SJSA1 (cell line): ENCODE data around the gene PSG3. TPM values are rescaled to one million over a fixed set of nuclear protein-coding genes. Genes with fewer than 3 reads are reported as not detected.
"Not testable (repeated sequence)": the region's sequence is repeated elsewhere in the genome, so short reads cannot be mapped to it uniquely, and the experiment has no call there.

Experiments
- DNase-seq, 2 experiments: peaks; one replicate each; pipeline ENCODE4 v3.0.0-alpha.2; 2015 to 2020; ENCODE audit warnings: low spot score in 2 of 2, low read depth in 1 of 2
- H3K27ac ChIP-seq: fragments of 250-450 bp; sonication (Bioruptor Pico); 2 replicates; pipeline ENCODE4 v1.5.1; 2020; ENCODE audit warnings: mild to moderate bottlenecking, moderate library complexity
- H3K27me3 ChIP-seq: fragments of 250-450 bp; sonication (Bioruptor Pico); replicated peaks from 2 replicates; pipeline ENCODE4 v1.5.1; 2020; ENCODE audit warnings: mild to moderate bottlenecking, moderate library complexity
- H3K36me3 ChIP-seq: fragments of 250-450 bp; sonication (Bioruptor Pico); 2 replicates; pipeline ENCODE4 v1.5.1; 2020; ENCODE audit warnings: mild to moderate bottlenecking
- H3K4me1 ChIP-seq: fragments of 250-450 bp; sonication (Bioruptor Pico); replicated peaks from 2 replicates; pipeline ENCODE4 v1.6.1; 2021; ENCODE audit warnings: mild to moderate bottlenecking
- H3K4me3 ChIP-seq: fragments of 250-450 bp; sonication (Bioruptor Pico); 2 replicates; pipeline ENCODE4 v1.5.1; 2020; ENCODE audit warnings: mild to moderate bottlenecking
- H3K9me3 ChIP-seq: fragments of 250-450 bp; sonication (Bioruptor Pico); replicated peaks from 2 replicates; pipeline ENCODE4 v1.5.1; 2020; ENCODE audit warnings: mild to moderate bottlenecking
- total RNA-seq: library from RNA; depleted of rRNA; stranded (reverse); fragments of >200 nt; shearing (Covaris generic); gene quantifications from 2 replicates; pipeline ENCODE4 v1.2.3, GENCODE V29; 2014; rRNA removed

The PSG3 gene
- not detected in 2 replicates for total RNA-seq

- DNase-seq, H3K4me3 ChIP-seq, H3K9me3 ChIP-seq: not testable (repeated sequence)
Observed at GRCh38 chr19:42740381-42740780, at the start of gene PSG3. PSG3 (minus strand) TSS chr19:42740481; CDS start chr19:42740384, 97 bp downstream.

GRCh38 chr19:42788766-42789165 is 48.5 kb upstream of the PSG3 start:
- not testable (repeated sequence) for DNase-seq, H3K9me3 ChIP-seq, H3K27ac ChIP-seq, H3K36me3 ChIP-seq, H3K4me1 ChIP-seq, H3K27me3 ChIP-seq, H3K4me3 ChIP-seq

More at GRCh38 chr19:42740381-42740780, at the start of gene PSG3:
- not testable (repeated sequence) for H3K27me3 ChIP-seq, H3K27ac ChIP-seq, H3K4me1 ChIP-seq, H3K36me3 ChIP-seq

GRCh38 chr19:42787766-42788165 is 47.5 kb upstream of the PSG3 start:
- H3K4me3 ChIP-seq, H3K4me1 ChIP-seq, DNase-seq, H3K36me3 ChIP-seq, H3K27me3 ChIP-seq, H3K27ac ChIP-seq, H3K9me3 ChIP-seq: not testable (repeated sequence)

GRCh38 chr19:42776750-42777612 is 36.7 kb upstream of the PSG3 start:
- H3K9me3 ChIP-seq: not testable (repeated sequence)
- DNase-seq: peak; percentile 50 to 68

GRCh38 chr19:42774510-42775158 is 34.4 kb upstream of the PSG3 start:
- H3K27me3 ChIP-seq, H3K9me3 ChIP-seq: not testable (repeated sequence)

More at GRCh38 chr19:42776750-42777612, 36.7 kb upstream of the PSG3 start:
- H3K27ac ChIP-seq, H3K4me3 ChIP-seq, H3K36me3 ChIP-seq, H3K27me3 ChIP-seq, H3K4me1 ChIP-seq: not testable (repeated sequence)

GRCh38 chr19:42767319-42767718 is 27.0 kb upstream of the PSG3 start:
- not testable (repeated sequence) for H3K27ac ChIP-seq, H3K36me3 ChIP-seq, H3K9me3 ChIP-seq, H3K27me3 ChIP-seq, H3K4me1 ChIP-seq, DNase-seq, H3K4me3 ChIP-seq

More at GRCh38 chr19:42774510-42775158, 34.4 kb upstream of the PSG3 start:
- DNase-seq, H3K4me1 ChIP-seq, H3K4me3 ChIP-seq, H3K36me3 ChIP-seq, H3K27ac ChIP-seq: not testable (repeated sequence)

GRCh38 chr19:42766871-42767270 is 26.6 kb upstream of the PSG3 start:
- H3K27me3 ChIP-seq: not testable (repeated sequence)

GRCh38 chr19:42764836-42765235 is 24.6 kb upstream of the PSG3 start:
- DNase-seq: no peak
- H3K36me3 ChIP-seq: no peaks in the 10 kb centered on the region
- peaks cover 12% of the 10 kb centered on the region for H3K4me1 ChIP-seq
- no peak overlapping the region for H3K4me3 ChIP-seq
- no peaks in the 10 kb centered on the region for H3K9me3 ChIP-seq
- H3K27me3 ChIP-seq: no peaks in the 10 kb centered on the region
- H3K27ac ChIP-seq: no peak overlapping the region

More at GRCh38 chr19:42766871-42767270, 26.6 kb upstream of the PSG3 start:
- H3K36me3 ChIP-seq, DNase-seq, H3K9me3 ChIP-seq, H3K27ac ChIP-seq, H3K4me3 ChIP-seq, H3K4me1 ChIP-seq: not testable (repeated sequence)

GRCh38 chr19:42762789-42763188 is 22.5 kb upstream of the PSG3 start:
- Histone ChIP-seq H3K36me3 (no peaks in the 10 kb centered on the region), H3K27me3 (no peaks in the 10 kb centered on the region), H3K4me3 (no peak overlapping the region), H3K27ac (no peak overlapping the region), H3K9me3 (no peaks in the 10 kb centered on the region), H3K4me1 (peaks cover 12% of the 10 kb centered on the region)
- DNase-seq: no peak

- not testable (repeated sequence) for H3K9me3 ChIP-seq, H3K27me3 ChIP-seq, H3K36me3 ChIP-seq, H3K27ac ChIP-seq, H3K4me3 ChIP-seq, DNase-seq
- peaks cover 12% of the 10 kb centered on the region for H3K4me1 ChIP-seq
Observed at GRCh38 chr19:42761924-42762295, 21.6 kb upstream of the PSG3 start.

GRCh38 chr19:42760954-42761923 is 21.0 kb upstream of the PSG3 start:
- H3K4me3 ChIP-seq, H3K36me3 ChIP-seq, H3K27me3 ChIP-seq, H3K9me3 ChIP-seq: not testable (repeated sequence)
- H3K4me1 ChIP-seq: peaks cover 12% of the 10 kb centered on the region
- DNase-seq: peak; percentile 70 to 78
- peak overlapping the region; percentile 80 for H3K27ac ChIP-seq

GRCh38 chr19:42758667-42759066 is 18.4 kb upstream of the PSG3 start:
- not testable (repeated sequence) for H3K4me3 ChIP-seq, H3K36me3 ChIP-seq, H3K27me3 ChIP-seq, H3K27ac ChIP-seq, H3K9me3 ChIP-seq, DNase-seq
- peaks cover 12% of the 10 kb centered on the region for H3K4me1 ChIP-seq

- not testable (repeated sequence) for H3K9me3 ChIP-seq, H3K27ac ChIP-seq, H3K36me3 ChIP-seq, H3K27me3 ChIP-seq, H3K4me3 ChIP-seq, H3K4me1 ChIP-seq, DNase-seq
Observed at GRCh38 chr19:42752246-42752645, 12.0 kb upstream of the PSG3 start.
